Measurements from ENCODE around the gene SLC26A3.

The SLC26A3 gene

DNA sequence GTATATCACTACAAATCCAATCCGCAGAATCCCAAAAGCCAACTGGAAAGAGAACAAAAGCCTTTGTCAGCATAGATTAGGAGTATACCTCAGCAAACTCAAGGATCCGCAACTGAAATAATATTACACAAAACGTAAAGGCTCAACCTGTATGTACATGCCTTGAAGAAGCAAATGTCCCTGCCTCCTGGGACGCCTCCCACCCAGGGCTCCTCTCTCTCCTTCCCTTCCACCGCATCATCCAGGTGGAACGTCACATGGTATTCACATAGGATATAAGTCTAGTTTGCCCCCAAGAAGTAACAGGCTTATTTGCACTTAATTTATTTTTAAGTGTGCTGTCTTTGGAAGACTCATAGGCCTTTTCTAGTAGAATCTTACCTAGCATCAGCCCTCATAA, 13.4 kb downstream of the SLC26A3 start:
- Histone ChIP-seq H3K4me3 (ENCODE audit: low read depth, low read length) (no peak overlapping the region), H3K27me3 (ENCODE audit: insufficient read depth, low read depth, severe bottlenecking) (no peaks in the 10 kb centered on the region), H3K36me3 (no peaks in the 10 kb centered on the region), H3K9me3 (ENCODE audit: severe bottlenecking) (no peaks in the 10 kb centered on the region), H3K27ac (no peak overlapping the region)
- TF ChIP-seq CTCF (IDR thresholded peaks at IDR 0.05; ENCODE audit: low read depth, low read length): no peak
- DNase-seq: no peak

- DNase-seq: no peak
These were observed 14.4 kb downstream of the SLC26A3 start for GRCh38 chr7:107788662-107789061.

GRCh38 chr7:107788216-107788615, 14.8 kb downstream of the SLC26A3 start:
- no peak for TF ChIP-seq CTCF (IDR thresholded peaks at IDR 0.05; ENCODE audit: low read depth, low read length)
- Histone ChIP-seq H3K27ac (no peak overlapping the region), H3K9me3 (ENCODE audit: severe bottlenecking) (no peaks in the 10 kb centered on the region), H3K27me3 (ENCODE audit: insufficient read depth, low read depth, severe bottlenecking) (no peaks in the 10 kb centered on the region), H3K4me3 (ENCODE audit: low read depth, low read length) (no peak overlapping the region), H3K36me3 (no peaks in the 10 kb centered on the region)
- DNase-seq: no peak

More at GRCh38 chr7:107788662-107789061, 14.4 kb downstream of the SLC26A3 start:
- no peaks in the 10 kb centered on the region for H3K9me3 ChIP-seq (ENCODE audit: severe bottlenecking)
- H3K27me3 ChIP-seq (ENCODE audit: insufficient read depth, low read depth, severe bottlenecking): no peaks in the 10 kb centered on the region
- no peak overlapping the region for H3K4me3 ChIP-seq (ENCODE audit: low read depth, low read length)
- H3K36me3 ChIP-seq: no peaks in the 10 kb centered on the region
- TF ChIP-seq CTCF (IDR thresholded peaks at IDR 0.05; ENCODE audit: low read depth, low read length): no peak
- no peak overlapping the region for H3K27ac ChIP-seq

DNA sequence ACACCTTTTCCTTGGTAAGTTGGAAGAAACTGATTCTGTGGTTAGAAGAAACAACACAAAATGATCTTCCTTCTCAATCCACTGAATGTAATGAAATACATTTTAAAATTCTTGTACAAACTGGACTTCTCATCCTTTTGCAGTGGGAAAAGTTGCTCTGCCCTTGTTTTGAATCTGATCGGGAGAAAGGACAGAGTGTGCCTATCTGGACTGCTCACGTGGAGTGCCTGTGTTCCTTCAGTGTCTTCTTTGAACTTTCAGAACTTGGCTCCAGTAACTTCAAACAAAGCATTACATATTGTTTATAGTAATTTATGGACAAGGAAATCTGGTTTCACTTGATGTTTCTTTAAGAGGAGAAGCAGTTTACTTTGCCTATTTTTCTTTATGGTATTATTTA, 17.1 kb downstream of the SLC26A3 start:
- no peak for TF ChIP-seq CTCF (IDR thresholded peaks at IDR 0.05; ENCODE audit: low read depth, low read length)
- Histone ChIP-seq H3K36me3 (no peaks in the 10 kb centered on the region), H3K4me3 (ENCODE audit: low read depth, low read length) (no peak overlapping the region), H3K27ac (no peak overlapping the region), H3K27me3 (ENCODE audit: insufficient read depth, low read depth, severe bottlenecking) (no peaks in the 10 kb centered on the region), H3K9me3 (ENCODE audit: severe bottlenecking) (no peaks in the 10 kb centered on the region)
- no peak for DNase-seq

- H3K9me3 ChIP-seq (ENCODE audit: severe bottlenecking): no peaks in the 10 kb centered on the region
- no peak for TF ChIP-seq CTCF (IDR thresholded peaks at IDR 0.05; ENCODE audit: low read depth, low read length)
- no peak for DNase-seq
- H3K27ac ChIP-seq: no peak overlapping the region
- no peak overlapping the region for H3K4me3 ChIP-seq (ENCODE audit: low read depth, low read length)
- H3K27me3 ChIP-seq (ENCODE audit: insufficient read depth, low read depth, severe bottlenecking): no peaks in the 10 kb centered on the region
- H3K36me3 ChIP-seq: no peaks in the 10 kb centered on the region
These were observed 17.9 kb downstream of the SLC26A3 start for GRCh38 chr7:107785170-107785569.

DNA sequence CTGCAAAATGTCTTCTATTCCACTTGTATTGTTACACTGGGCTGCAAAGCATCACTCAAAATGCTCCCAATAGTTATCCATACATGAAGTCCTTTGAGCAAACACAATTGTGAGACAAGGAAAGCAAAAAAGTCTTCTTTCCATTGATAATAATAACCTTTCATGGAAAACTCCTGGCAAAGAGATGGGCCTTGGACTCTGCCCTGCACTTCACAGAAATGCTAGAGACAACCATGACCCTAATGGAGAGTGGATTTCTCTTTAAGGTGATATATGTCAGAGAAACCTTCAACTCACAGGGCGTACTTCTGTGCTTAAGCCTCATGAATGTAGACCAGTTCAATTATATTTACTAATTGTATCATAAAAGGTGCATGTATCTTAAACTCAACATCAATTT, 19.4 kb downstream of the SLC26A3 start:
- Histone ChIP-seq H3K27ac (no peak overlapping the region), H3K4me3 (ENCODE audit: low read depth, low read length) (no peak overlapping the region), H3K9me3 (ENCODE audit: severe bottlenecking) (no peaks in the 10 kb centered on the region), H3K36me3 (no peaks in the 10 kb centered on the region), H3K27me3 (ENCODE audit: insufficient read depth, low read depth, severe bottlenecking) (no peaks in the 10 kb centered on the region)
- no peak for TF ChIP-seq CTCF (IDR thresholded peaks at IDR 0.05; ENCODE audit: low read depth, low read length)
- DNase-seq: no peak

Data from WERI-Rb-1 (cell line).